Epithelial cell of alveolus of lung (primary cell): ENCODE measurements around the gene AKTIP. TPM values are rescaled to one million over a fixed set of nuclear protein-coding genes. Genes with fewer than 3 reads are reported as not detected.

Experiments
- total RNA-seq: library from RNA; depleted of rRNA; stranded (reverse); fragments of >200 nt; gene quantifications from 2 replicates; pipeline ENCODE4 v1.2.1, GENCODE V29; 2015

The AKTIP gene
- 11.2 and 13.7 TPM in 2 replicates for total RNA-seq

DNA sequence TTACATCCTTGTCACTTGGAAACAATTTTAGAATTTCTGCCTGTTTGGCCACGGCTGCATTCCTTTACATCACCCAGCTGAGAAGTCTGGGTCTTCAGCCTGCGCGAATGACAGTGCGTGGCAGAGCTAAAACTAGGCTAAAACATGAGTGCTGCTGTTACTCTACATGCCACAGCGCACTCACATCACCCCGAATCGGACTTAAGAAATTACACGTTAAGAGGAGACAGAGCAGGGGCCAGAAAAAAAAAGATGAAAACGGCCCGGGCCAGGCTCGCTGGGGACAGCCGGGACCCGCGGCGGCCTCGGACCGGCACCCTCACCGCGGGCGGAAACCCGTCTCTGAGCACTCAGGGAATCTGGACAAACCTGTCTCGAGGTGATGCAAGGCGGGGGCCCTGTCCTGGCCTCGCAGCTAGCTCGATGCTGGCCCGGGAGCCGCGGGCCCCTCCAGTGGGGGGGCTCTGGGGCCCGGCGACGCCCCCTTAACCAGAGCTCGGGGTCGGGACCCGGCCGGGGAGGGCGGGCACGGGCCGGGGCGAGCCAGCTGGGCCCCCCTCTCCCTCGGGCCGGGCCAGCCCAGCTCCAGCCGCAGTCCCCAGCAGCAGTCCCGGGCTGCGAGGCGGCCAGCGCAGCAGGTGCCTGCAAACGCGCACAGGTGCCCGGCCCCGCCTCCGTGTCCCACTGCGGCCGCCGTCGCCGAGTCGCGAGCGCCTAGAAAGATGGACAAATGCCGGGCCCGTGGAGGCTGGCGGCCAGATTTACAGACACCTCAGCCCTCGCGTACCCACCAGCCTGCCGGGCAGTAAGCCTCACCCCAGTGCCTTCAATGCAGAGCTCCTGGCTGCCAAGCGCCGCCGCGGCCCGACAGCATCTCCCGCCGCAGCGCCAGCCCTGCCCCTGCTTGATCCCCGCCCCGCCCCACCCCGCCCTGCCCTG, at the start of gene AKTIP:
Gene AKTIP, minus strand, starts transcription at position 879 of the 939 bp plus-strand sequence. CDS start 2,950 bp downstream, outside the sequence.

Other genes with a start within 250 kb of the AKTIP start
- 24.0 and 47.3 TPM in 2 replicates for gene RBL2, start 68.7 kb downstream of the AKTIP start, total RNA-seq
- 8.0 and 9.7 TPM in 2 replicates for gene RPGRIP1L, start 200.7 kb upstream of the AKTIP start, total RNA-seq
- gene FTO, start 200.9 kb upstream of the AKTIP start, total RNA-seq = 79.3 and 102 TPM in 2 replicates